Fibroblast of lung (primary cell): ENCODE measurements around the gene DLGAP4. TPM values are rescaled to one million over a fixed set of nuclear protein-coding genes. Genes with fewer than 3 reads are reported as not detected.
A peak's percentile ranks its signal among the peaks of the same experiment; 100 is the strongest.

Experiments used
- DNase-seq, 2 donors: peaks; one replicate each; pipeline versions ENCODE4 v3.0.0 to v3.0.0-alpha.2; 2010; ENCODE audit warnings: low read depth in 2 of 2
- H2AFZ ChIP-seq: 2 replicates; pipeline ENCODE4 v1.5.1; 2012; ENCODE audit warnings: low read length, control low read depth, inconsistent platforms
- H3K27ac ChIP-seq: 2 replicates; pipeline ENCODE4 v1.5.1; 2011; ENCODE audit warnings: low read length, control low read depth; ENCODE audit not compliant: insufficient read depth
- H3K27me3 ChIP-seq: 2 replicates; pipeline ENCODE4 v1.5.1; 2011; ENCODE audit warnings: mild to moderate bottlenecking, low read length; ENCODE audit not compliant: control insufficient read depth, insufficient read depth
- H3K36me3 ChIP-seq: 2 replicates; pipeline ENCODE4 v1.5.1; 2011; ENCODE audit warnings: low read length; ENCODE audit not compliant: control insufficient read depth, insufficient read depth
- H3K4me1 ChIP-seq: 2 replicates; pipeline ENCODE4 v1.5.1; 2011; ENCODE audit warnings: low read length; ENCODE audit not compliant: control insufficient read depth, insufficient read depth; ENCODE audit errors: extremely low read depth
- H3K4me2 ChIP-seq: 2 replicates; pipeline ENCODE4 v1.5.1; 2011; ENCODE audit warnings: low read length, control low read depth; ENCODE audit not compliant: insufficient read depth; ENCODE audit errors: extremely low read depth
- H3K4me3 ChIP-seq, 4 experiments: fragments of 200-600 bp in 1 of 4; sonication (generic) in 1 of 4; replicated peaks in 1 of 4; 2 replicates each; pipeline ENCODE4 v1.5.1; 2011 to 2016; ENCODE audit warnings: low read length in 4 of 4, low read depth in 3 of 4, mild to moderate bottlenecking in 3 of 4, control low read depth in 2 of 4, inconsistent platforms in 1 of 4, mixed read lengths in 1 of 4; ENCODE audit not compliant: insufficient read depth in 1 of 4; ENCODE audit errors: control extremely low read depth in 1 of 4
- H3K79me2 ChIP-seq: 2 replicates; pipeline ENCODE4 v1.5.1; 2012; ENCODE audit warnings: mild to moderate bottlenecking, low read length, inconsistent platforms; ENCODE audit not compliant: control insufficient read depth, insufficient read depth
- H3K9ac ChIP-seq: 2 replicates; pipeline ENCODE4 v1.5.1; 2011; ENCODE audit warnings: mild to moderate bottlenecking, low read length, control low read depth; ENCODE audit not compliant: insufficient read depth
- H3K9me3 ChIP-seq: 2 replicates; pipeline ENCODE4 v1.5.1; 2012; ENCODE audit warnings: low read depth, low read length; ENCODE audit not compliant: control insufficient read depth, insufficient read depth
- H4K20me1 ChIP-seq: 2 replicates; pipeline ENCODE4 v1.5.1; 2011; ENCODE audit warnings: low read length; ENCODE audit not compliant: control insufficient read depth, insufficient read depth; ENCODE audit errors: extremely low read depth
- CTCF ChIP-seq, 2 donors: IDR thresholded peaks in 1 of 2; conservative IDR thresholded peaks in 1 of 2; 1 replicate in 1 of 2; 2 replicates in 1 of 2; pipeline ENCODE4 v1.5.1; 2011 to 2012; ENCODE audit warnings: low read length in 2 of 2, control low read depth in 1 of 2, inconsistent platforms in 1 of 2, low read depth in 1 of 2, mild to moderate bottlenecking in 1 of 2
- EZH2 ChIP-seq: IDR thresholded peaks from 2 replicates; pipeline ENCODE4 v1.5.1; 2012; ENCODE audit warnings: low read length, control low read depth, mild to moderate bottlenecking; ENCODE audit errors: missing control alignments
- polyA plus RNA-seq, 2 donors: library from polyadenylated mRNA; depleted of rRNA in 1 of 2; stranded (reverse) in 1 of 2; unstranded in 1 of 2; fragments of >200 nt; gene quantifications; 2 replicates each; pipeline ENCODE4 v1.2.1, GENCODE V29; 2011 to 2012; ENCODE audit warnings: missing spikeins in 1 of 2
- total RNA-seq: library from RNA; depleted of rRNA; stranded (reverse); fragments of >200 nt; gene quantifications from 2 replicates; pipeline ENCODE4 v1.2.1, GENCODE V29; 2014

DLGAP4 gene
- total and polyA plus RNA-seq, 2 donors (not counting 1 experiment from before 2014, with no cell fraction given), result 25.9 to 26.9 TPM

GRCh38 chr20:36467076-36467999 is 161.2 kb downstream of the DLGAP4 start:
- H2AFZ ChIP-seq, result no peak overlapping the region
- H3K4me3 ChIP-seq, result no peak overlapping the region
- H3K4me2 ChIP-seq, result no peak overlapping the region
- no peaks in the 10 kb centered on the region for H4K20me1 ChIP-seq
- peaks cover 55% of the 10 kb centered on the region for H3K4me1 ChIP-seq
- TF ChIP-seq EZH2 (no peak), CTCF (conservative IDR thresholded peaks at IDR 0.05 in 1 of 2, IDR thresholded peaks at IDR 0.05 in 1 of 2; ENCODE audit: low read depth in 1 of 2, low read length in 2 of 2) (no peak)
- H3K9me3 ChIP-seq, result no peaks in the 10 kb centered on the region
- no peaks in the 10 kb centered on the region for H3K27me3 ChIP-seq
- no peak overlapping the region for H3K9ac ChIP-seq
- H3K36me3 ChIP-seq, result peaks cover 4% of the 10 kb centered on the region
- peaks cover 97% of the 10 kb centered on the region for H3K79me2 ChIP-seq
- peak overlapping the region; percentile 63 for H3K27ac ChIP-seq
- peak; percentile 42 to 45 for DNase-seq

- Histone ChIP-seq H3K4me2 (no peak overlapping the region), H4K20me1 (no peaks in the 10 kb centered on the region)
- DNase-seq, result peak in 1 of 2 donors; percentile 38
Measured at GRCh38 chr20:36468149-36469000, 162.2 kb downstream of the DLGAP4 start.

More at GRCh38 chr20:36468149-36469000, 162.2 kb downstream of the DLGAP4 start:
- Histone ChIP-seq H3K9ac (no peak overlapping the region), H2AFZ (no peak overlapping the region), H3K36me3 (peaks cover 4% of the 10 kb centered on the region), H3K4me1 (peaks cover 61% of the 10 kb centered on the region), H3K4me3 (no peak overlapping the region), H3K27me3 (no peaks in the 10 kb centered on the region), H3K79me2 (peaks cover 97% of the 10 kb centered on the region), H3K27ac (no peak overlapping the region), H3K9me3 (no peaks in the 10 kb centered on the region)
- no peak for TF ChIP-seq CTCF (conservative IDR thresholded peaks at IDR 0.05 in 1 of 2, IDR thresholded peaks at IDR 0.05 in 1 of 2; ENCODE audit: low read depth in 1 of 2, low read length in 2 of 2)
